ENCODE measurements around the gene MTA1. TPM values are rescaled to one million over a fixed set of nuclear protein-coding genes. Genes with fewer than 3 reads are reported as not detected.

The MTA1 gene
- total RNA-seq, 1 donor from 2014 or later: 74.8 TPM

DNA sequence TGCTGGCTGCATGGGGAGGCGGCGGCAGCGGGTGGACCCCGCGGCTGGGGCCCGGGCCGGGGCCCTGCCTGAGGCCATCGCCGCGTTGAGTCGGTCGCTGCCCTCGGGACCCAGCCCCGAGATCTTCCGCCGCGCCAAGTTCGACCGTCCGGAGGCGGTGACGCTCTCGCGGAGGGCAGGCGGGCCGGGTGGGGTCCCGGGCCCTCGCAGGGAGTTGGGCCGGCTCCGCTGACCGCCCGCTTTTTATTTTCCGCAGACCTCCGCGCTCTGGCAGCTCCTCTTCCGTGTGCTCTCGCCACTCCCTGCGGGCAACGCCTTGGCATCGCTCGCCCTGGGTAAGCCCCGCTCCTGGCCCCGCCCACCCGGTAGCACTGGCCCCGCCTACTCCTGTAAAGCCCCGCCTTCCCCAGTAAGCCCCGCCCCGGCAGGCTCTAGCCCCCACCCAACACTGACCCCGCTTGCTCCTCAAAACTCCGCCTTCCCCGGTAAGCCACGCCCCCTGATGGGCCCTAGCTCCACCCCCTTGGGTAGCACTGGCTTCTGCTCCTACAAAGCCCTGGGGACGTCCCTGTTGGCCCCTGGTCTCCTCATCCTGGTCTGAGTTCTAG, 71.8 kb downstream of the MTA1 start:
- Histone ChIP-seq H3K36me3 (no peaks in the 10 kb centered on the region), H3K4me1 (peaks cover 23% of the 10 kb centered on the region), H3K27ac (peak overlapping the region; percentile 87), H3K4me3 (peak overlapping the region; percentile 77), H3K27me3 (no peaks in the 10 kb centered on the region), H3K9me3 (no peaks in the 10 kb centered on the region)
- TF ChIP-seq, protein P1, sequence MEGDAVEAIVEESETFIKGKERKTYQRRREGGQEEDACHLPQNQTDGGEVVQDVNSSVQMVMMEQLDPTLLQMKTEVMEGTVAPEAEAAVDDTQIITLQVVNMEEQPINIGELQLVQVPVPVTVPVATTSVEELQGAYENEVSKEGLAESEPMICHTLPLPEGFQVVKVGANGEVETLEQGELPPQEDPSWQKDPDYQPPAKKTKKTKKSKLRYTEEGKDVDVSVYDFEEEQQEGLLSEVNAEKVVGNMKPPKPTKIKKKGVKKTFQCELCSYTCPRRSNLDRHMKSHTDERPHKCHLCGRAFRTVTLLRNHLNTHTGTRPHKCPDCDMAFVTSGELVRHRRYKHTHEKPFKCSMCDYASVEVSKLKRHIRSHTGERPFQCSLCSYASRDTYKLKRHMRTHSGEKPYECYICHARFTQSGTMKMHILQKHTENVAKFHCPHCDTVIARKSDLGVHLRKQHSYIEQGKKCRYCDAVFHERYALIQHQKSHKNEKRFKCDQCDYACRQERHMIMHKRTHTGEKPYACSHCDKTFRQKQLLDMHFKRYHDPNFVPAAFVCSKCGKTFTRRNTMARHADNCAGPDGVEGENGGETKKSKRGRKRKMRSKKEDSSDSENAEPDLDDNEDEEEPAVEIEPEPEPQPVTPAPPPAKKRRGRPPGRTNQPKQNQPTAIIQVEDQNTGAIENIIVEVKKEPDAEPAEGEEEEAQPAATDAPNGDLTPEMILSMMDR (IDR thresholded peaks at IDR 0.05): no peak
- DNase-seq (peak; percentile 87), ATAC-seq (peak; percentile 12)
- intact Hi-C loops (cut with DNase I): loop anchor here (10.0 kb wide), 1 partner anchor 97 kb away; the partner anchor contains the start of gene TEX22

DNA sequence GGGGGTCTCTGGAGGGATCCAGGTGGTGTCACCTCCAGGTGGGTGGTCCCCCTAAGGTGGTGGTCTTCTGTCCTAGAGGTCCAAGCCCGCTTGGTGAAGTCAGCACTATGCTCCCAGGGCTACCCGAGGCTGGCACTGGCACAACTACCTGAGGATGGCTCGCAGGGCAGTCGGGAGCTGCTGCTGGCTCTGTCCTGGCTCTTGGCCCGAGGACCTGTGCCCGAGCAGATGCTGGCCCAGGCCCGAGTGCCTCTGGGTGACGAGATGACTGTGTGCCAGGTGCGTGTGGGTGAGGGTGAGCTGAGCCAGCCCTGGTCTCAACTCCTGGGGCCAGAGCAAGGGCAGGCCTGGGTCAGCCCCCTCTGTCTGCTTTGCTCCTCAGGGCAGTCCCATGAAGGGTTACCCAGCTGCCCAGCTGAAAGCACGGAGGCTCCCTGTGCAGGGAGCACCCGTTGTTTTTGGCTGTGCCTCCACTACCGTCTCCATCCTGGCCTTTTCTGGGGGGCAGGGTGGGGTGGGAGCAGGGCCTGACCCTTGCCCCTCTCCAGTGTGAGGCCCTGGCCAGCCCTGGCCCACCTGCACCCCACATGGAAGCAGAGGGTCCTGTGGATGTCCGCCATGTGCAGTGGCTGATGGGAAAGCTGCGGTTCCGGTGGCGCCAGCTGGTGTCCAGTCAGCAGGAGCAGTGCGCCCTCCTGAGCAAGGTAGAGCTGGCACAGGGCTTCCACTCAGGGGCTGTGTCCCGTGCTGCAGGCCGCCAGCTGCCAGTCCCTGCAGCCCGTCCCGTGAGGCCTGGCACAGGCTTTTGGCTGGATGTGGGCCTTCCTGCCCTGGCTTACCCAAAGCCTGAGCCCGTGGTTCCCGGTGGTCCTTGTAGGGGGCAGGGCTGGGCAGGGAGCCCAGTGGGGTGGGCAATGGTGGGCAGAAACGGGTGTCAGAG, 72.7 kb downstream of the MTA1 start:
- Histone ChIP-seq H3K27ac (no peak overlapping the region), H3K27me3 (no peaks in the 10 kb centered on the region), H3K4me1 (peaks cover 15% of the 10 kb centered on the region), H3K36me3 (no peaks in the 10 kb centered on the region), H3K9me3 (no peaks in the 10 kb centered on the region), H3K4me3 (no peak overlapping the region)
- TF ChIP-seq, protein P1 (IDR thresholded peaks at IDR 0.05): no peak
- no peak for ATAC-seq
- peak; percentile 70 for DNase-seq
- intact Hi-C loops (cut with DNase I): loop anchor here (10.0 kb wide), 1 partner anchor 98 kb away; the partner anchor contains the start of gene TEX22

DNA sequence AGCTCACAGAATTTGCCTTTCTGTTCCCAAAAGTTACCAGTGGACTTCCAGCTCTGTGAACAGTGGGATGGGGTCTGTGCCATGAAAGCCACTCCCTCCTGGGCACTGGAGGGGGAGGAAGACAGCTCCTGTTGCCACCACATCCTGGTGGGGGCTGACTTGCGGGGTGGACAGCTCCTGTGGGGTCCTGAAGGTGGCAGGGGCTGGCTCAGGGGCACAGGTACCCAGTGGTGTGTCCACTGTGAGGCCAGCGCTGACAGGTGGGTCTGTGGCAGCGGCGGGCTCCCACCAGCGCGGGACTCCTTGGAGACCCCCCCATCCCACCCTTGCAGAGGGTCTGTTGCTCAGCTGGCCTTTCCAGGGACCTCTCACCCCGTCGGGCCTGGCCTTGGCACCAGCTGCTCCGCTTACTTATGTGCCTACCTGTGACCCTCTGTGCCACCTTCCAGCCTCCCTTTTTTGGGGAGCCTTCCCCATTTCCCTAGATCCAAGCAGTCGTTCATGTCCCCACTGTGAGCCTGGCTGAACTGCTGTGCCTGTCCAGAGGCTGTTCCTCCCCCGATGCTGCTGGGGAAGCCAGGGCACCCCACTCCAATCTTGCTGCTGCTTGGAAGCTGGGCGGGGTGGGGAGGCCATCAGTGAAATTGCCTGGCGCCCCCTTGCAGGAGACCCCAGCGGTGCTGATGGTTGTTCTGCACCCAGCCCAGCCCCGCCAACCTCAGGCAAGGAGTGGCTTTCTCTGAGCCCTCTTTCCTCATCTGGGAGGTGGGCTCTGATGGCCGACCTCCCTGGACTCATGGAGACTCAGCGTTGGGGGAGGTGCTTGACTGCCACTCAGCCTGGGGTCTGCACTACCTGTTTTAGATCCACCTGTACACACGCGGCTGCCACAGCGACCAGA, 73.6 kb downstream of the MTA1 start:
- DNase-seq: peak; percentile 63
- intact Hi-C loops (cut with DNase I): loop anchor here (10.0 kb wide), 1 partner anchor 98 kb away; the partner anchor contains the start of gene TEX22
- TF ChIP-seq, protein P1 (IDR thresholded peaks at IDR 0.05): no peak

DNA sequence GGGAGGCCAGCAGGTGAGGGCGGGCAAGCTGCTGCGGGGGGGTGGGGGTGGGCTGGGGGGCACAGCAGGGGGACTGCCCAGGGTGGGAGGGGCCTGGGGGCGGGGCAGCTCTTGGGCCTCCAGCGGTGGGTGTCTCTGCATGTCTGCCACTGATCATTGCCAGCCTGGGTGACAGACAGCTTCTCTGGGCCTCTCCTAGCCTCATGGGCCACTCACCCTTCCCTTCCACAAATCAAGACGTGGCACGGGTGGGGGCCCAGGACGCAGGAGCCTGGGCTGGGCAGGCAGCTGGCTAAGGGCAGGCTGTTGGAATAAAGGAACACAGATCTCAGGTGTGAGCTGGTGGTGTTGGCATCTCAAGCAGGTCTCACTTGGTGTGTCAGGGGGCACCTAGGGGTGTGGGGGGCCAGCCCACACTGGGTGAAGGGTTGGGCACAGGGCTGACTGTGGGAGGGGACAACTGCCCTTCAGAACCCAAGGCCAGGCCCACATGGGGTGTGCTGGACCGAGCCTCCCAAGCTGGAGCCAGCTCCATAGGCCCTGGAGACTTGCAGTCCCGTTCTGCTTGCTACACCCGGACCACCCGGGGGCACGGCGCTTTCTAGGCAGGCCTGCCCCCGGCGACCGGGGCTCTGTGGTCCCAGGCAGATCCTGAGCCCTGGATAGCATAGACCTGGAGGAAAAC, 74.4 kb downstream of the MTA1 start:
- intact Hi-C loops (cut with DNase I): loop anchor here (10.0 kb wide), 1 partner anchor 99 kb away; the partner anchor contains the start of gene TEX22
- H3K9me3 ChIP-seq: no peaks in the 10 kb centered on the region
- H3K27ac ChIP-seq: no peak overlapping the region
- H3K36me3 ChIP-seq: no peaks in the 10 kb centered on the region
- TF ChIP-seq, protein P1 (IDR thresholded peaks at IDR 0.05): no peak
- DNase-seq (peak; percentile 57), ATAC-seq (no peak)
- no peaks in the 10 kb centered on the region for H3K4me1 ChIP-seq
- H3K27me3 ChIP-seq: no peaks in the 10 kb centered on the region
- no peak overlapping the region for H3K4me3 ChIP-seq

More for the DNA sequence above, 73.6 kb downstream of the MTA1 start:
- ATAC-seq: no peak
- Histone ChIP-seq H3K4me1 (peaks cover 5% of the 10 kb centered on the region), H3K27ac (no peak overlapping the region), H3K27me3 (no peaks in the 10 kb centered on the region), H3K9me3 (no peaks in the 10 kb centered on the region), H3K36me3 (no peaks in the 10 kb centered on the region), H3K4me3 (no peak overlapping the region)

DNA sequence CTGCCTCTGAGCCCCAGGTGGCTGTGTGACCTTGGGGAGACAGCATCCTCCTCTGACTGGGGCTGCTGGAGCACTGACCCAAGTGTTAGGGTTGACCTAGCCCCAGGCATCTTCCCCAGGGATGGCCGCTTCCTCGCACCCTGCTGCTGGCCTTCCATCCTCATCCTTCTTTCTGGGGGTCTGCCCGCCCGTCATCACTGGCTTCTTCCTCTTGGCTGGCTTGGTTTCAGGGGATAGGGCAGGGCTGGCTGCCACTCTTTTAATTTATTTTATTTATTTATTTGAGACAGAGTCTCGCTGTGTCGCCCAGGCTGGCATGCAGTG, 74.9 kb downstream of the MTA1 start:
- Histone ChIP-seq H3K4me1 (no peaks in the 10 kb centered on the region), H3K27ac (no peak overlapping the region), H3K9me3 (no peaks in the 10 kb centered on the region), H3K4me3 (no peak overlapping the region), H3K36me3 (no peaks in the 10 kb centered on the region), H3K27me3 (no peaks in the 10 kb centered on the region)
- ATAC-seq (no peak), DNase-seq (no peak)
- TF ChIP-seq, protein P1 (IDR thresholded peaks at IDR 0.05): no peak
- intact Hi-C loops (cut with DNase I): loop anchor here (10.0 kb wide), 1 partner anchor 100 kb away; the partner anchor contains the start of gene TEX22
